HUDEP-2 (cell line): ENCODE results near the gene GRB7.

Experiments used
- DNase-seq, 76 experiments: peaks; one replicate each; lab custom pipeline; 2025; ENCODE audit not compliant: unreplicated experiment in 76 of 76; lab: John Stamatoyannopoulos, UW

Gene GRB7

DNA sequence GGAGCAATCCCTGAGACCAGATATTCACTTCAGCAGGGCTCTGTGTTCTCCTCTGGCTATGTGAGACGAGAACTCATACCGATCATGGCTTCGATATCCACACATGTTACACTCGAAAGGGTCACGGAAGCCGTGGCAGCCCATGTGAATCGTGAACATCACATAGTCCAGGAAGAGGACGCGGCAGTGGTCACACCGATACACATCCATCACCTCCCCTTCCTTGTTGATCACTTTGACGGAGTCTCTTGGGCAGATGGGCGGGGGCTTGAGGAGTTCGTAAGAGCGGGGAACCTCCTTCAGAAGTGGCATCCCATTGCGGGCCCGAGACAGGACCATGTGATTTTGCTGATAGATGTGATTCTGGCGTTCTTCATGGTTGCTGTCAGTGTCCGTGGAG lies 28.0 kb downstream of the GRB7 start:
- DNase-seq: no peak

DNA sequence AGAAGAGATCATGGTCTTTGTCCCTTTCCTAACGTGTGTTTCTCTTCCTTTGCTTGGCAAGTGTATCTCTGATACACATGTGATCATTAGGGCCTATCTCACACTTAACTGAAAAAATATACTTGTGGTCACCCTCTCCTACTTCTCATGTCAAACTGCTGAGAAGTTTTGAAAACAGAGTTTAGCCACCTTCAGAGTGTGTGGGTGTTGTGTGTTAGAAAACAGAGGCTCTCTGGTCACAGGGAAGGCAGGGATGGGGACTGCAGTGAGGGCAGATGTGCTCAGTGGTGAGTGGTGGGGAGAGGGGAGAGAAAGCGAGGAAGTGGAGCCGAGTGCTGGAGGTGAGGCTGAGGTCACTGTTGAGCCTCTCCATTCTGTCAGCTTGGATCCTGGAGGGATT lies 29.4 kb downstream of the GRB7 start:
- DNase-seq: no peak

DNA sequence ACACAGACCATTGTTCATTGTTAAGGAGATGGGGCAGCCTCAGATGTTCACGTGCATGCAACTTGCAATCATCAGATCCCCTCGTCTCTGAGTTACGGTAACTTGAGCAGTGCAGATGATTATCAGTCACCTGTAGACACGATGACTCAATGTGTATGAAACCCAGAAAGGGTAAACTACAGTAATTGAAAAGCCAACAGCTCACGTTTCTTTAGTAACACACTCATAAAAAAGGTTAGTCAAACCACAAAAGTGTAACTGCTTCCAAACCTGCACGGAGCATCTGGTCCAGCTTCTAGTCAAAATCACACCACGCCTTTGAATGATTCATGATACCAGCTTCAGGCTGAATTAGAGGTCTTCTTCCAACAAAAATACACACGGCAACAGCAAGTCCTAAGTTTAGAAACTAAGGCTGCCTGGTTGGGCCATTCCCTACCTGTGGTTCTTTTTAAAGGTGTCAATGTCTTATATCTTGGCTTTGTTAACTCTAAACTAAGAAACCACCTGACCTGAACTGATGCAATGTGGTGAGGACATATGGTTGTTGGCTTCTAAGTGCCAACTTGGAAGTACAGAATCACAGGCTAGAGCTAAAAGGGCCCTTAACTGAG lies 32.3 kb downstream of the GRB7 start:
- no peak for DNase-seq

DNA sequence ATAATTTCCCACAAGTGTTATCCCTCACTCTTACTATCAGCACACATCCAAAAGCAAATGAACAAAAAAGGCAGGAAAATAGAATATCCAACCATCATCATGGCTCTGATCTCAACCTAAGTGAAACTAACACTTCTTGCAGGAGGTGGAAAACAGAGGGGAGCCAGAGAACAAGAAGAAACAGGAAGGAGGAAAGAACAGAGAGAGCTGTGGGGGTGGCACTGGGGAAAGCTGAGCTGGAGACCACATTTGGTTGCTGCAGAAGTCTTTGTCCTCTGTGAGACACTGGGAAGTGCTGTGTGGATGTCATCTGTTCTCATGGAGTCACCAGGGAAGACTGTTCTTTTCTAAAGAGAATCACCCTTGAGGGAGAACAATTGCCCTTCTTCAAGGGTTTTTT lies 34.7 kb downstream of the GRB7 start:
- no peak for DNase-seq

DNA sequence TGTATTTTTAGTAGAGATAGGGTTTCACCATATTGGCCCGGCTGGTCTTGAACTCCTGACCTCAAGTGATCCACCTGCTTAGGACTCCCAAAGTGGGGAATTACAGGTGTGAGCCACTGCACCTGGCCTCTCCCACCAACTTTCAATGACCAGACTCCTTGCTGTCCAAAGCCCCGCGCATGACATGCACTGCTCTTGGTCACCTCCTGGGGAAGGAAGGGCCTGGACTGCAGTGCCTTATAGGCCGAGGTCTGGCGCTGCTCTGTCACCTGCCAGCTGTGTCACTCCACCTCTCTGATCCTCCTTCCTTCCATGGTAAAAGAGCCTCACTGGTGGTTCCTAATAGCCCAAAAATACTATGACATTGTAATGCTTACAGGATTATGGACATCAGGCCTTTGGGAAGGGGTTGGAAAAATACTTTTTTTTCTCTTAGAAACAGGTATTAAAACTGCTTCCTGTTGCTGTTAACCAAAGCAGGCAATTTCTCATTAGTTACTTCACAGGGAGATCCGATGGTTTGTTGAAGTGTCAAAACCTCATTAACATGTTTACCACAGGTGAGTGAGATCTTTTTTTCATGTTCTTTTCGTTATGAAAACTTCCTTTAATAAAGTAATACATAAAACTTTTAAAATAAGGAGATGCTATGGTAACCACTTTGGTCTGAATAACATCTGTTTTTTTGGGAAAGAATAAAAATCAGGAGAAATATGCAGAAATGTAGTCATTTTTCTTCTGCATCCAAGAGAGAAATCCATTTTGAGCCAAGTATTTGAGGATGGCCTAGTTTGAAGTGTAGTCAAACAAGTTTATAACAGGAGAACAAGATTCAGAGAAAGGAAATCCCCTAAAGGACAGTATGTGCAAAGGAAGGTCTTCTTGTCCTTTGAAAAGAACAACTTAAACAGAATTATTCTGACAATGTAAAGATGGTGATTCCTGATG lies 35.5 kb downstream of the GRB7 start:
- no peak for DNase-seq

DNA sequence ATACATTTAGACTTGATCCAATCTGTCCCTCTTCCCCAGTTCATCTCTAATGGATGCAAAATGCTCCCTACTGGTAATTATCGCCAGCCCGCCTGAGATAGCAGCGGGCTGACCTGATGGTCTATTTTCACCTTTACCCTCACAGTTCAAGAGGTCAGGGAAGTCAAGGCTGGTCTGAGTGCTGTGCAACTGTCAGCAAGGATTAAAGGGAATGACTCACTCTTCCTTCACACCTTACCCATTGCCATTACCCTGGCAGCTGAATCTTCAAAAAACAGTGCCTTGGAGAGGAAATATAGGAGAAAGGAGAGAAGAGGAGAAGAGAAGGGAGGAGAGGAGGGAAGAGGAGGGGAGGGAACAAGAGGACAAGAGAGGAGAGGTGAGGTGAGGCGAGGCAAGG lies 36.3 kb downstream of the GRB7 start:
- DNase-seq: no peak

DNA sequence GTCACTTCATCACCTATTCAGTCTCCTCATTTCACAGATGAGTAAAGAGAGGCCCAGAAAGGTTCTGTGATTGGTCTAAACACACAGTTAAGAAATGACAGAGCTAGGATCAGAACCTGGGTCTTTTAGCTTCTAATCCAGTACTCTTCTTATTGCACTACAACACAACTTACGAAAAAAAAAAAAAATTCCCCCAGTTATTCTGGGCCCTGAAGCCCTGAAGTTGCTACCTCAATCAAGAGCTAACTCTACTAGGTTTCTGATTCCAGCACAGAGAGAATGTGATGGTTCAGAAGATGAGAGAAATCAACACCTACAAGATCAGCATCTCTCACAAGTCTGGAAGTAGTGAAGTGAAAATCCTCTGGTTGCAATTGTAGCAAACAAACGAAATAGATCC lies 37.3 kb downstream of the GRB7 start:
- DNase-seq: no peak

DNA sequence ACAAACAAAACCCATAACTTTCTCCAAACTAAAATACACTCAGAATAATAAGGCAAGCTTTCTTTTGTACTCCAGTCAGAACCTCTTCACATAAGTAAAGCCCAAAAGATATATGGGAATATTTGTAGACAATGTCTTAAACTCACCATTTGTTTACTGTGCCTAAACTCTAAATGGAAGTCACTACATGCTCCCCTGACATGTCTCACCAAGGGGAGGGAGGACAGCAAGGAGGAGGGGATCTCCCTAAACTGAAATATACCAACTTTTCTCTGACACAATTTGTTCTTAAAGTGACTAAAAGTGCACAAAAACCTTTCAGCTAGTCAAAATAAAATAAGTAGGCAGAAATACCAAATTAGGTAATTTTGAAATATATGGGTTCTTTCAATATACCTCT lies 38.5 kb downstream of the GRB7 start:
- DNase-seq: no peak

DNA sequence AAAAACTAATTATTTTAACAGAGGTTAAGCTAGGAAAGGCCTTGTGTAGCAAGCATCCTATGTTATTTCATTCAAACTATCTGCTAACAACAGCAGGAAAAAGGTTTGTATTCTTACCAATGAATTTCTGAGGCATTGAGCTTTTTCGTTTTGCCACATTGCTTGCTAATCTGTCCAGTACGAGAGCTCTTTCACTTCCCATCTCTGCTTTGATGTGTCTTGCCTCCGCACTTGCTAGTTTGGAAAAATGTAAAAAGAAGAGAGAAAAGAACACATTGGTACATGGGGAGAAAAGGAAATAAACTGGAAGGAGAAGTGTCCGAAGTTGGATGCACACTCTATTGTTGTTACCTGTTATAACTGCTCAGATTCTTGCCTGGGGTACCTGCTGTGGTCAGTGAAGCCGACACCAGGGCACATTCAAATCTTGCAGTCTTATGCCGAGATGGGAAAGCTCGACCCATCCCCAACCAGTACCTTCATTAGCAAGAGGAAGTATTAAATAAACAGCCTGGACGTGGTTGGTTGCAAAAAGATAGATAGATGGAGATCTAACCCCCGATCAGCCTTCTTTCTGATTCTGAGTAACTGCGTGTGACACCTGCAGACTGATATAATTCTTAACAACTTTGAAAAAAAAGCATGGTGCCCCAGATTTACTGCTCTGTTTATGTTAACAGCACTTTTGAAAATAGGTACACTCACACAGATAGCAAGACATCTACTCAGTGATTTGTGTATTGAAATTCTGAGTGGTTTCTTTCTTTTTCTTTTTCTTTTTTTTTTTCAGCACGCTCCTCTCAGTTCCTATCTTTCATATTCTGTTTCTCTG lies 40.0 kb downstream of the GRB7 start:
- DNase-seq: no peak

DNA sequence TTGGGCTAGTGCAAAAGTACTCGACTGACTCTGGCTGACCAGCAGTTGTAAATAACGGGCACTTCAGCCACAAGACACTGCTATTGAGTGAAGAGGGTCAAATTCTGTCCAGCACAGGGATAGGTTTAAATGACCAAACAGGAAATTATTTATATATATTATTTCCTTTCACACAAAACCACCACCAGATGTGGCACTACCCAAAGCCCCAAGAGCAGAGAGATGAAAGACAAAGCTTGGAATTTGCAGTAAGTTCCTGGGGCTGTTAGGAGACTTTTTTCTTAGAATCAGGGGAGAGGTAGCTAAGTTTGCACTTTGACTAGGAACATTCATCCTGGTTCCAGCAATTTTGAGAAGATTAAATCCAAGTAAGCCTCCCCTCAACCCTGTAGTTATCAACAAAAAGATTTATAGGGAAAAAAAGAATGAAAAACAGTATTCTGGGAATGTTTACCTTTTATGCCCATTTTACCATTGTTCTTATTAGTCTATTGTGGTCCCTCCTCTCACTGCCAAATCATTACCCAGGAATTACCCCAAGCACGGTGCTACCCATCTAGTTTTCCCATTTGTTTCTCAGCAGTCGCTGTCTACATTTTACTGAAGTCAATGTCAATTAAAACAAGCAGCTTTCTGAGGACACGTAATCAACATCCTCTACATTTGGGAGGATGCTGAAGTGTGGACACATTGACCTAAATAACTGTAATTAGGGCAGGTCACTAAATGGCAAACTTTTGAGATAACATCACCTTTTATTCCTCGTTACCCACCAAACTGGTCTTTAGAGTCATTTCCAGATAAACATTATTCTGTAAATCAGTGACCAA lies 43.5 kb downstream of the GRB7 start:
- no peak for DNase-seq

DNA sequence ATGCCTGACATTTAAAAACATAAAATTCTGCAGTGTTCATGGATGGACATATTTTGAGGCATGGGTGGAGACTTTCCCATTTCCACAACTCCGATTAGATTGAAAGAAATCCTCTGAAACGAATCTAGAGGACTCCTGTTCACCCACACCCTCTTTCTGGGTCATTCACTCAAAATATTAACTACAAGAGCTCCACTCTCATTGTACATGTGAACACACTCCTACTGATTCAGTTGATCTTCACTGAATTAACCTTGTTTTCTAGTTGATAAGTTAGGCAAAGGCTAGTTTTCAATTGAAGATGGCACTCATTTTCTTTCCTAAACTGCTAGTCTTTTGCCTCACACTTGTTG lies 44.1 kb downstream of the GRB7 start:
- no peak for DNase-seq

DNA sequence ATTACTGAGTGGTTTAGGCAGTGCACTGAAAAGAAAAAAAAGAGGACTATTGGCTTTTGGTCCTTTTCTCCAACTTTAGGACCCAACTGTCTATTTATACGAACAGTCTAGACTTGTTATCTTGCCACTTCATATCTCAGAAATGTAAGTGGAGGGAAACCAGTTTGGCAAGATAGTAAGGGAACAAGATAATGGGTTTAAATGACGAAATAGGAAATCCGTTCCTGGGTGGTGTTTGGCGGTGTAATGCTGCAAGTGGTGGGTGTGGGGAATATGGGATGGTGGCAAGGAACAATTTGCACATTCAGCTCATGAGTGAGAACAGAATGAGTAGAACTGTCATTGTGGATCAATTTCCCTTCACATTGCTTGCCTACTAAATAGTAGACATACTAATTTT lies 44.7 kb downstream of the GRB7 start:
- DNase-seq: peak in 26 of 76 experiments; percentile 4 to 61 (median 22)

DNA sequence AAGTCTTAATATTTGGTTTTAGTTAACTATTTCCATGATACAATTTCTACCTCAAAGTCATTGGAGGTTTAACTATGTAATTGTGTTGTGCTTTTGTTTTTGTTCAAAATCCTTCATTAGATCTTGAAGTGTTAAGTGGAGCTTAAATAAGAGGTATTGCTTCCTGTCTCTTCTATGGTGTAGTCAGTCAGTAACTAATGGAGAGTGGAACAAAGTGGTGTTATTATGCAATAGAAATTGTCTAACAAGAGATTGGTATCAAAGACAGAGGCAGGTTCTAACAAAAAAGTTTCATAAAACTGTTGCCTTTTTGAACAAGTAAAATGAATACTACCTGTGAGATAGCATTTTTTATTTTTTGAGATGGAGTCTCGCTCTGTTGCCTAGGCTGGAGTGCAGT lies 45.2 kb downstream of the GRB7 start:
- DNase-seq: no peak

DNA sequence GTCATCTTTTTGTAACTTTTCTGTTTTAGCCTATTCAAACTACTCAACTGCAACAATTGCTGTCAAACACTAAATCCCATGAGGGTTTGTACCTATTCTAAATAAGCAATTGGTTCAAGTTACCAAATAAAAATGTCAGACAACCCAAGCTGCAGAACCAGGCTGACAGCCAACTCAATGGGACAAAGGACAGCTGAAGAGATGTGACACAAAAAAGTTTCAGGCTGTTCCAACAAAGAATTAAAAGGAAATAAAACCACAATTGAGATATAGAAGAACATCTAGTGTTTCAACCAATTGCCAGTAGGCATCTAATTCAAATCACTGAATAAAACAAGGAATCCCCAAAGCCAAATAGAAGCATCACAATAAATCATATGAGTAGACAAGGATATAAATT lies 49.3 kb downstream of the GRB7 start:
- DNase-seq: no peak

DNA sequence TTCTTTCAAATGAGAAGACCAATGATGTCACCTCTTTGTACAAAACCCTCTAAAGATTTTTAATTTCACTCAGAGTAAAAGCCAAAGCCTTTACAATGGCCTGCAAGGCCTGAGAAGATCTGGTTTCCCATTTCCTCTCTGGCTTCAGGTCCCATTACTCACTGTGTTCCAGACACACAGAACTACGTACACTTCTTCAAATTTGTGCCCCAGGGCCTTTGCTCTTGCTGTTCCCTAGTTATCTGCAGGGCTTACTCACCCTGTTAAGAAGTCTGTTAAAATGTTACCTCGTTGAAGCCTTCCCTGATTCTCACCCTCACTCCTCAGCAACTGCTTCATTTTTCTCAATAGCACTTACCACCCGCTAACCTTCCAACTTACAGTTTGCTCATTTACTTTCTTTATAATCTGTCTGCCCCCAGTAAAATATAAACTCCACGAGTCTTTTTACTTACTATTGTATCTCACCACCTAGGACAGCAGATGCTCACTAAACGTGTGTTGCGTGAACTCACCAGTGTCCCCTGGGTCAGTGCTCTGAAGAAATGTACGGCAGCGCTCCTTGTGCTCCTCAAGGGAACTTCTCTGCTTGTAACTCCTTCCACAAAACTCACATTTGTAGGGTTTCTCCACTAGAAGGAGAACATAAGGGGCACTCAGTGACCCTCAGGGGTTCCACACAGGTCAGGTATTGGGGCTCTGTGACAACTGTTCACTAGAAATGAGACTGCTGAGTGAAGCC lies 50.2 kb downstream of the GRB7 start:
- DNase-seq: no peak

DNA sequence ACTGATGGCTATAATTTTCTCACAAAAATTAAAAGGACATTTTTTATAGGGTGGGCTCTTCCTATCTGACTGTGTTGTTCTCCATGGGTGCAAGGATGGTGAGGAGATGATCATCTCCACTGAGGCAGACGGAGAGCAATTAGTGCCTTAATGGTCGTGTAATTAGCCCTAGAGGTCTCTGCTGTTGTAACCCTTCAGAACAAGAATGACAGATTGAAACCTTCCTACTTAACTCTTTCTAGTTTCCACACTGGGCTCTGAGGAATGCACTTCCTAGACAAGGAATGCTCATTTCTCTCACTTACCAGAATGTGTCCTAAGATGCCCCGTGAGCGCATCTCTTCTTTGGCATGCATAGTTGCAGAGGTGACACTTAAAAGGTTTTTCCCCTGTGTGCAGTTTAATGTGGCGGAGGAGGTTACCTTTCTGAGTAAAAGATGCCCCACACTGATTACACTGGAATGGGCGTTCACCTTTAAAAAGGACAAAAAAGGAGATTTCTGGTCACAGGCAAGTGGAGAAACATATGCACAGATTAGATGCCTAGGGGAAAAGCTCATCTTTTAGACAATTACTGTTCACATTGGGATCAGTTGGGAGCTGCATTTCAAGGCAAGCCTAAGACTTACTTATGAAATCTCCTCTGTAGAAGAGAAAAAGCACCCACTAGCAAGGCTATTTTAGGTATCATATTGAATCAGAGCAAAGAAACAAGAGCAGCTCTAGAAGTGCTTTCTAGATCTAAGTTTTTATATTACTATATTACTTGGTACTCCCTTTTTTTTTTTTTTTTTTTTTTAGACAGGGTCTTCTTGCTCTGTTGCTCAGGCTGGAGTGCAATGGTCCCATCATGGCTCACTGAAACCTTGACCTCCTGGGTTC lies 53.6 kb downstream of the GRB7 start:
- no peak for DNase-seq

DNA sequence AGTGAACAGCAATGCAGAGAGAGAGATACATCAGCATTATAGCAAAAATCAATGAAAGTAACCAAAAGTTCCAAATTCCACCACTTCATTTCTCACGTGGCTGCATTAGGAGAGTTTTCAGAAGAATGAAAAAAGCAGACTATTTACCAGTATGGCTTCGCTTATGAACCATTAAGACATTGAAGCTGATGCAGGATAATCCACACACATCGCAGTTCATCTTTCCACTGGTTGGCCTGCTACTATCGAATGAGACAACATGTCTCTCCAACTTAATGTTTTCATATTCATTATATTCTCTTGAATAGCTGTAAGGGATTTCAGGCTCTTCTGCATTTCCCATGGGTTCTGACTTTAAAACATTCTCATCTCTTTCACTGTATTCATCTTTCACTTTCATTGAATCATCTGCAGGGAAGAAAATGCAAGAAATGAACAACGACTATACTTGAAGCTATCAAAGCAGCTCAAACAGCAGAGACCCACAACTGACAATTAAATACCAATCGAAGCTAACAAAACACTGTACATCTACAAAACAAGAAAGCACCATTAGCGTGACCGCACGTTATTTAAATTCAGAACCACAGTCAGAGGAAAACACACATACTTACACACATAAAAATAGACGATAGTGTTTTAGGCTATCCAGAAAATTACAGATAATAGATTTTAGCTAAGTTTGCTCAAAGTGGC lies 54.9 kb downstream of the GRB7 start:
- no peak for DNase-seq

DNA sequence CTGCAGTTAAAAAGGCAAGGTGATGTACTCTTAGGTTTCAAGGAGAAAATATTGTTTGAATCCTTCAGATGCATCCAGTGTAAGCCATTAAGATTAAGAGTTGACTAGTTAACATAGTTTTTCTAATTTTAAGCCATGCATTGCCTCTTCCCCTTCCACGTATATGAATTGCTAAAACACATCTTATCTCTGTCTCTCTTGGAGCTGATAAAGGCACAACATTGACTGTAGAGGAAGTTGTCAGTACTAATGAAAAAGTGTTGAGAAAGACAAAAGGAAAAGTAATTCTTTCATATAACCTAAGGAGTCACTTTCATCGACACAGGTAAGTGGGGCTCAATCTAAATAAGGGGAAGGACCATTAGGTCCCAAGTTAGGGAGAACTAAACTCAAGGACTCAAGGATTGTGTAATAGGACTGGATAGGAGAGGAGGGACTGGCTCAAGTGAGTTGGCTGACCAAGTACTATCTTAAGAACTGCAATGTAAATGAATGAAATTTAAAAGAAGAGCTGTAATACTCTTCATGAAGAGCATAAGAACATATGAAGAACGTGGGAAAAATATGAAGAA lies 55.6 kb downstream of the GRB7 start:
- DNase-seq: peak in 1 of 76 experiments; percentile 6
